ENCODE results near the gene PTPRM. TPM values are rescaled to one million over a fixed set of nuclear protein-coding genes. Genes with fewer than 3 reads are reported as not detected.

The PTPRM gene
- total and polyA plus RNA-seq, 2 donors (not counting 3 experiments of a cell fraction or from before 2014, with no cell fraction given), result 37.4 to 43.7 TPM

GRCh38 chr18:8165095-8165494 is 598.0 kb downstream of the PTPRM start:
- BruUV-seq (replicated peaks), result no TSS peak
- no peak overlapping the region for H2AFZ ChIP-seq (ENCODE audit: low read depth, low read length)
- H4K20me1 ChIP-seq (replicated peaks; ENCODE audit: control insufficient read depth, extremely low read depth, insufficient read depth, low read length), result no peaks in the 10 kb centered on the region
- H3K27me3 ChIP-seq (ENCODE audit: control insufficient read depth in 2 of 2, insufficient read depth in 2 of 2, low read length in 2 of 2), result no peaks in the 10 kb centered on the region
- no peaks in the 10 kb centered on the region for H3K9me1 ChIP-seq (replicated peaks; ENCODE audit: control insufficient read depth, extremely low read depth, insufficient read depth, low read length)
- dilution Hi-C loops (cut with MboI; ENCODE audit: extremely low pct_ligation_motif_present, low sequenced_read_pairs) (no loop called here), intact Hi-C loops (cut with micrococcal nuclease) (no loop called here)
- ChIA-PET POLR2A (no interaction called here), CTCF (no interaction called here)
- no peaks in the 10 kb centered on the region for H3K4me1 ChIP-seq (ENCODE audit: control insufficient read depth, extremely low read depth, insufficient read depth, low read length)
- H3K4me3 ChIP-seq (replicated peaks in 1 of 3; ENCODE audit: insufficient read depth in 1 of 3, low read depth in 1 of 3, low read length in 3 of 3), result no peak overlapping the region
- H3K36me3 ChIP-seq (ENCODE audit: control insufficient read depth in 2 of 2, extremely low read depth in 1 of 2, insufficient read depth in 2 of 2, low read length in 2 of 2), result no peaks in the 10 kb centered on the region
- no peak overlapping the region for H3K27ac ChIP-seq (ENCODE audit: insufficient read depth, low read depth, low read length)
- no peak for FAIRE-seq
- no peaks in the 10 kb centered on the region for H3K79me2 ChIP-seq (ENCODE audit: control insufficient read depth, insufficient read depth, low read length)
- no peak overlapping the region for H3K4me2 ChIP-seq (ENCODE audit: insufficient read depth, low read length)
- no peak for DNase-seq (ENCODE audit: low read depth, low spot score)
- no peaks in the 10 kb centered on the region for H3K9me3 ChIP-seq (replicated peaks; ENCODE audit: control insufficient read depth, insufficient read depth, low read length)
- no peak for TF ChIP-seq MYC (IDR thresholded peaks at IDR 0.05; ENCODE audit: low read depth, low read length)
- no peak for TF ChIP-seq POLR2A (IDR thresholded peaks at IDR 0.05; ENCODE audit: low read depth, low read length)
- no peak for TF ChIP-seq CTCF (IDR thresholded peaks at IDR 0.05; ENCODE audit: extremely low read depth in 1 of 2, insufficient read depth in 1 of 2, low read depth in 1 of 2, low read length in 2 of 2)
- no peak for TF ChIP-seq JUN (IDR thresholded peaks at IDR 0.05; ENCODE audit: borderline replicate concordance, insufficient read depth, insufficient read length, low read depth)
- H3K9ac ChIP-seq (replicated peaks; ENCODE audit: extremely low read depth, insufficient read depth, low read length), result no peak overlapping the region

GRCh38 chr18:8167026-8167425 is 599.9 kb downstream of the PTPRM start:
- no peak overlapping the region for H3K4me2 ChIP-seq (ENCODE audit: insufficient read depth, low read length)
- CTCF ChIA-PET, result no interaction called here
- H3K9ac ChIP-seq (replicated peaks; ENCODE audit: extremely low read depth, insufficient read depth, low read length), result no peak overlapping the region
- no peak overlapping the region for H2AFZ ChIP-seq (ENCODE audit: low read depth, low read length)
- dilution Hi-C loops (cut with MboI; ENCODE audit: extremely low pct_ligation_motif_present, low sequenced_read_pairs) (no loop called here), intact Hi-C loops (cut with micrococcal nuclease) (no loop called here)
- no peak for FAIRE-seq
- H3K9me3 ChIP-seq (replicated peaks; ENCODE audit: control insufficient read depth, insufficient read depth, low read length), result no peaks in the 10 kb centered on the region
- no peak overlapping the region for H3K4me3 ChIP-seq (replicated peaks in 1 of 3; ENCODE audit: insufficient read depth in 1 of 3, low read depth in 1 of 3, low read length in 3 of 3)
- no peak for DNase-seq (ENCODE audit: low read depth, low spot score)
- H3K9me1 ChIP-seq (replicated peaks; ENCODE audit: control insufficient read depth, extremely low read depth, insufficient read depth, low read length), result no peaks in the 10 kb centered on the region
- no peak for TF ChIP-seq JUN (IDR thresholded peaks at IDR 0.05; ENCODE audit: borderline replicate concordance, insufficient read depth, insufficient read length, low read depth)
- TF ChIP-seq EZH2 (IDR thresholded peaks at IDR 0.05; ENCODE audit: borderline replicate concordance, low read depth, low read length, severe bottlenecking), result no peak
- no peak for TF ChIP-seq FOS (IDR thresholded peaks at IDR 0.05; ENCODE audit: borderline replicate concordance, insufficient read depth, low read length)
- TF ChIP-seq MYC (IDR thresholded peaks at IDR 0.05; ENCODE audit: low read depth, low read length), result no peak
- TF ChIP-seq MAX (IDR thresholded peaks at IDR 0.05; ENCODE audit: insufficient read depth, insufficient read length), result no peak
- no peak for TF ChIP-seq CTCF (IDR thresholded peaks at IDR 0.05; ENCODE audit: extremely low read depth in 1 of 2, insufficient read depth in 1 of 2, low read depth in 1 of 2, low read length in 2 of 2)
- TF ChIP-seq POLR2A (IDR thresholded peaks at IDR 0.05; ENCODE audit: low read depth, low read length), result no peak
- no peak for TF ChIP-seq GATA2 (IDR thresholded peaks at IDR 0.05; ENCODE audit: insufficient read depth, insufficient read length, low read depth, low read length)
- TF ChIP-seq POLR2AphosphoS5 (IDR thresholded peaks at IDR 0.05; ENCODE audit: insufficient read depth, low read depth, low read length), result no peak
- POLR2A ChIA-PET, result no interaction called here
- no peaks in the 10 kb centered on the region for H3K4me1 ChIP-seq (ENCODE audit: control insufficient read depth, extremely low read depth, insufficient read depth, low read length)
- no peak overlapping the region for H3K27ac ChIP-seq (ENCODE audit: insufficient read depth, low read depth, low read length)
- H4K20me1 ChIP-seq (replicated peaks; ENCODE audit: control insufficient read depth, extremely low read depth, insufficient read depth, low read length), result no peaks in the 10 kb centered on the region
- H3K27me3 ChIP-seq (ENCODE audit: control insufficient read depth in 2 of 2, insufficient read depth in 2 of 2, low read length in 2 of 2), result no peaks in the 10 kb centered on the region
- no peaks in the 10 kb centered on the region for H3K36me3 ChIP-seq (ENCODE audit: control insufficient read depth in 2 of 2, extremely low read depth in 1 of 2, insufficient read depth in 2 of 2, low read length in 2 of 2)
- no peaks in the 10 kb centered on the region for H3K79me2 ChIP-seq (ENCODE audit: control insufficient read depth, insufficient read depth, low read length)
- no TSS peak for BruUV-seq (replicated peaks)

Measured in endothelial cell of umbilical vein (primary cell).